HepG2 (cell line): ENCODE measurements around the gene GNG7. TPM values are rescaled to one million over a fixed set of nuclear protein-coding genes. Genes with fewer than 3 reads are reported as not detected.

Experiments
- ARID3A ChIP-seq: IDR thresholded peaks from 2 replicates; pipeline ENCODE4 v1.6.1; 2012; ENCODE audit warnings: low read depth, low read length, improper control_type of control experiment
- CBFB ChIP-seq: sonication (generic); formaldehyde crosslinking; IDR thresholded peaks from 2 replicates; pipeline ENCODE4 v1.4.0; 2020; ENCODE audit warnings: missing genetic modification reagents
- CREB1 ChIP-seq, 2 experiments: fragments of 450-650 bp in 1 of 2; IDR thresholded peaks; 2 replicates each; pipeline ENCODE4 v1.6.1; 2016 to 2017; ENCODE audit warnings: control low read depth in 1 of 2, mild to moderate bottlenecking in 1 of 2, missing compliant biosample characterization in 1 of 2, missing genetic modification characterization in 1 of 2
- LCORL ChIP-seq, 2 experiments: fragments of 450-650 bp in 1 of 2; sonication (generic) in 1 of 2; formaldehyde crosslinking in 1 of 2; IDR thresholded peaks; 2 replicates each; pipeline versions ENCODE4 v1.5.0 to v1.6.1; 2017 to 2020; ENCODE audit warnings: antibody characterized with exemption in 1 of 2, missing genetic modification reagents in 1 of 2
- MAF1 ChIP-seq: sonication (generic); formaldehyde crosslinking; IDR thresholded peaks from 2 replicates; pipeline ENCODE4 v1.5.0; 2020; ENCODE audit warnings: missing genetic modification reagents, borderline replicate concordance
- MBNL3 ChIP-seq: fragments of 250-450 bp; sonication (Bioruptor Pico); conservative IDR thresholded peaks from 2 replicates; pipeline ENCODE4 v1.8.0; 2022; ENCODE audit warnings: mild to moderate bottlenecking, inconsistent platforms
- MED8 ChIP-seq: sonication (generic); formaldehyde crosslinking; IDR thresholded peaks from 2 replicates; pipeline ENCODE4 v1.8.1; 2023; ENCODE audit warnings: mild to moderate bottlenecking, missing genetic modification reagents; ENCODE audit not compliant: insufficient replicate concordance
- MXI1 ChIP-seq: IDR thresholded peaks from 3 replicates; pipeline ENCODE4 v1.6.1; 2012; ENCODE audit warnings: low read depth, low read length, inconsistent platforms, borderline replicate concordance
- RNF2 ChIP-seq: fragments of 450-650 bp; conservative IDR thresholded peaks from 2 replicates; pipeline ENCODE4 v1.6.1; 2016; ENCODE audit warnings: low read depth
- SATB2 ChIP-seq: sonication (generic); formaldehyde crosslinking; IDR thresholded peaks from 2 replicates; pipeline ENCODE4 v1.5.0; 2020; ENCODE audit warnings: missing genetic modification reagents
- SKI ChIP-seq: fragments of 450-650 bp; IDR thresholded peaks from one replicate; pipeline ENCODE4 v1.6.1; 2018; ENCODE audit warnings: mild to moderate bottlenecking; ENCODE audit not compliant: partially characterized antibody
- STAG1 ChIP-seq: sonication (generic); formaldehyde crosslinking; IDR thresholded peaks from 2 replicates; pipeline ENCODE4 v1.4.0; 2020; ENCODE audit warnings: missing genetic modification reagents
- SYNCRIP ChIP-seq: fragments of 200-400 bp; formaldehyde crosslinking; IDR thresholded peaks from 2 replicates; pipeline ENCODE4 v1.6.1; 2018; ENCODE audit warnings: mild to moderate bottlenecking, low read depth, low read length; ENCODE audit not compliant: insufficient read depth
- ZNF143 ChIP-seq: sonication (generic); formaldehyde crosslinking; IDR thresholded peaks from 2 replicates; pipeline ENCODE4 v1.4.0; 2020; ENCODE audit warnings: missing genetic modification reagents
- ZNF367 ChIP-seq: sonication (generic); formaldehyde crosslinking; IDR thresholded peaks from 2 replicates; pipeline ENCODE4 v1.4.0; 2020; ENCODE audit warnings: missing genetic modification reagents, borderline replicate concordance
- ZNF629 ChIP-seq: sonication (generic); formaldehyde crosslinking; conservative IDR thresholded peaks from 2 replicates; pipeline ENCODE4 v1.5.0; 2020; ENCODE audit warnings: missing genetic modification reagents
- ZNF703 ChIP-seq: sonication (generic); formaldehyde crosslinking; IDR thresholded peaks from 2 replicates; pipeline ENCODE4 v1.5.1; 2020; ENCODE audit warnings: missing genetic modification reagents, mild to moderate bottlenecking, moderate library complexity, borderline replicate concordance
- ZNF709 ChIP-seq: sonication (generic); formaldehyde crosslinking; IDR thresholded peaks from 2 replicates; pipeline ENCODE4 v1.5.0; 2020; ENCODE audit warnings: mild to moderate bottlenecking, missing genetic modification reagents
- polyA plus RNA-seq, 8 experiments: library from polyadenylated mRNA; depleted of rRNA in 3 of 8; stranded (reverse) in 7 of 8; unstranded in 1 of 8; fragments of >200 nt; fragmentation: Illumina TruSeq in 4 of 8; extraction: Trizol in 4 of 8; gene quantifications; 2 replicates each; pipeline versions ENCODE4 v1.2.1 to v1.2.3, GENCODE V29; 2011 to 2016; ENCODE audit warnings: low read depth in 4 of 8, missing spikeins in 1 of 8, mixed read lengths in 1 of 8; ENCODE audit not compliant: insufficient read depth in 1 of 8
- total RNA-seq, 5 experiments: library from RNA; depleted of rRNA; stranded (reverse); fragments of >200 nt; fragmentation: Illumina TruSeq; extraction: Trizol; gene quantifications; 2 replicates each; pipeline ENCODE4 v1.2.3, GENCODE V29; 2016; ENCODE audit warnings: low read depth in 1 of 5
- TF ChIP-seq, protein P1 (sequence below): sonication (generic); formaldehyde crosslinking; IDR thresholded peaks from 2 replicates; pipeline ENCODE4 v1.4.0; 2020; ENCODE audit warnings: missing genetic modification reagents
- TF ChIP-seq, protein P2 (sequence below): IDR thresholded peaks from 2 replicates; pipeline ENCODE4 v1.6.1; 2016; ENCODE audit warnings: missing compliant biosample characterization, missing genetic modification reagents, borderline replicate concordance
- TF ChIP-seq, protein P3 (sequence below): IDR thresholded peaks from 2 replicates; pipeline ENCODE4 v1.6.1; 2016; ENCODE audit warnings: mild to moderate bottlenecking
- TF ChIP-seq, protein P4 (sequence below): sonication (generic); formaldehyde crosslinking; IDR thresholded peaks from 2 replicates; pipeline ENCODE4 v1.8.1; 2023; ENCODE audit warnings: mild to moderate bottlenecking, missing genetic modification reagents

The GNG7 gene
- total and polyA plus RNA-seq, 2 of the 13 experiments (the other 11 are each of a cell fraction or from before 2014, with no cell fraction given), result 1.4 to 3.3 TPM

DNA sequence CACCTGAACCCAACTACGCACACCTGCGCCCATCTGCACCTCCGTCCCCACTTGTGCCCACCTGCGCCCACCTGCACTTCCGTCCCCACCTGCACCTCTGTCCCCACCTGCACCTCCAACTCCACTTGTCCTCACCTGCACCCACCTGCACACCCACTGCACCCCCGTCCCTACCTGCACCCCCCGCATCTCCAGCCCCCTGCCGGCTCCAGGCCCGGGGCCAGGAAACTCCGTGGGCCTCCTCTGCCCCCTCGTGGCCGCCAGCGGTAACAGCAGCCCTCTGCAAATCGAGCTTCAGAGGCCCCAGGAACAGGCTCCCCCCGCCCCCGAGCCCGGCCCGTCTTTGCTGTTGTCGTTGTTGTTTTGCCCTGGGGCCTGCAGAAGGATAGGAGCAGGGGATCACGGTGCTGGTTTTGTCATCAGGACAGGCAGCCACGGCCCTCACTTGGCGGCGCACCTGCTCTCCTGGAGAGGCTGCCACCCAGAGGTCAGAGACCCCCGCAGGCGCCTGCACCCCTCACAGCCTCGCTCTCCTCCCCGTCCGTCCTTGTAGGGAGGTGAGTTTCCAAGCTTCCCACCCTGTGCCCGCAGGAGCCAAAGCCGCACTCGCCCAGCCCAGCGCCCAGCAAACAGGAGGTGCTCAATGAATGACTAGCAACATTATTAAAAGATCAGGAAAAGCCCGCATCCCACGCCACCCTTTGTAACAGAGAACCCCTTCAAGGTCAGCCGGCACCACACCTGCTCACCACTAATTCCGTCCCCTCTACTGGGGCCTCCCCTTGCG lies 65.4 kb downstream of the GNG7 start (continued):
- TF ChIP-seq ZNF143 (CRISPR knock-in tag) (no peak), STAG1 (CRISPR knock-in tag) (peak; percentile 71), MXI1 (0 out of 3 replicates have a peak, but pooled peaks have one; percentile 32), CREB1 (IDR thresholded peaks at IDR 0.05) (no peak), CREB1 (CRISPR knock-in tag; IDR thresholded peaks at IDR 0.05) (no peak), MED8 (no peak), CBFB (CRISPR knock-in tag) (no peak), ZNF703 (no peak), MAF1 (CRISPR knock-in tag) (no peak), ZNF367 (CRISPR knock-in tag) (no peak), ZNF709 (no peak), ARID3A (no peak; the same call in 1 of the 2 replicates), ZNF629 (CRISPR knock-in tag) (no peak), MBNL3 (CRISPR knock-in tag) (no peak), SATB2 (CRISPR knock-in tag) (no peak), SYNCRIP (no peak), SKI (peak; percentile 16), RNF2 (no peak), LCORL (IDR thresholded peaks at IDR 0.05) (no peak), LCORL (CRISPR knock-in tag; IDR thresholded peaks at IDR 0.05) (no peak)
- TF ChIP-seq, protein P1, sequence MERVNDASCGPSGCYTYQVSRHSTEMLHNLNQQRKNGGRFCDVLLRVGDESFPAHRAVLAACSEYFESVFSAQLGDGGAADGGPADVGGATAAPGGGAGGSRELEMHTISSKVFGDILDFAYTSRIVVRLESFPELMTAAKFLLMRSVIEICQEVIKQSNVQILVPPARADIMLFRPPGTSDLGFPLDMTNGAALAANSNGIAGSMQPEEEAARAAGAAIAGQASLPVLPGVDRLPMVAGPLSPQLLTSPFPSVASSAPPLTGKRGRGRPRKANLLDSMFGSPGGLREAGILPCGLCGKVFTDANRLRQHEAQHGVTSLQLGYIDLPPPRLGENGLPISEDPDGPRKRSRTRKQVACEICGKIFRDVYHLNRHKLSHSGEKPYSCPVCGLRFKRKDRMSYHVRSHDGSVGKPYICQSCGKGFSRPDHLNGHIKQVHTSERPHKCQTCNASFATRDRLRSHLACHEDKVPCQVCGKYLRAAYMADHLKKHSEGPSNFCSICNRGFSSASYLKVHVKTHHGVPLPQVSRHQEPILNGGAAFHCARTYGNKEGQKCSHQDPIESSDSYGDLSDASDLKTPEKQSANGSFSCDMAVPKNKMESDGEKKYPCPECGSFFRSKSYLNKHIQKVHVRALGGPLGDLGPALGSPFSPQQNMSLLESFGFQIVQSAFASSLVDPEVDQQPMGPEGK (CRISPR knock-in tag), result peak; percentile 77
- TF ChIP-seq, protein P2, sequence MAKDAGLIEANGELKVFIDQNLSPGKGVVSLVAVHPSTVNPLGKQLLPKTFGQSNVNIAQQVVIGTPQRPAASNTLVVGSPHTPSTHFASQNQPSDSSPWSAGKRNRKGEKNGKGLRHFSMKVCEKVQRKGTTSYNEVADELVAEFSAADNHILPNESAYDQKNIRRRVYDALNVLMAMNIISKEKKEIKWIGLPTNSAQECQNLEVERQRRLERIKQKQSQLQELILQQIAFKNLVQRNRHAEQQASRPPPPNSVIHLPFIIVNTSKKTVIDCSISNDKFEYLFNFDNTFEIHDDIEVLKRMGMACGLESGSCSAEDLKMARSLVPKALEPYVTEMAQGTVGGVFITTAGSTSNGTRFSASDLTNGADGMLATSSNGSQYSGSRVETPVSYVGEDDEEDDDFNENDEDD (CRISPR knock-in tag), result no peak
- TF ChIP-seq, protein P3, sequence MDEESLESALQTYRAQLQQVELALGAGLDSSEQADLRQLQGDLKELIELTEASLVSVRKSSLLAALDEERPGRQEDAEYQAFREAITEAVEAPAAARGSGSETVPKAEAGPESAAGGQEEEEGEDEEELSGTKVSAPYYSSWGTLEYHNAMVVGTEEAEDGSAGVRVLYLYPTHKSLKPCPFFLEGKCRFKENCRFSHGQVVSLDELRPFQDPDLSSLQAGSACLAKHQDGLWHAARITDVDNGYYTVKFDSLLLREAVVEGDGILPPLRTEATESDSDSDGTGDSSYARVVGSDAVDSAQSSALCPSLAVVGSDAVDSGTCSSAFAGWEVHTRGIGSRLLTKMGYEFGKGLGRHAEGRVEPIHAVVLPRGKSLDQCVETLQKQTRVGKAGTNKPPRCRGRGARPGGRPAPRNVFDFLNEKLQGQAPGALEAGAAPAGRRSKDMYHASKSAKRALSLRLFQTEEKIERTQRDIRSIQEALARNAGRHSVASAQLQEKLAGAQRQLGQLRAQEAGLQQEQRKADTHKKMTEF, result no peak
- TF ChIP-seq, protein P4, sequence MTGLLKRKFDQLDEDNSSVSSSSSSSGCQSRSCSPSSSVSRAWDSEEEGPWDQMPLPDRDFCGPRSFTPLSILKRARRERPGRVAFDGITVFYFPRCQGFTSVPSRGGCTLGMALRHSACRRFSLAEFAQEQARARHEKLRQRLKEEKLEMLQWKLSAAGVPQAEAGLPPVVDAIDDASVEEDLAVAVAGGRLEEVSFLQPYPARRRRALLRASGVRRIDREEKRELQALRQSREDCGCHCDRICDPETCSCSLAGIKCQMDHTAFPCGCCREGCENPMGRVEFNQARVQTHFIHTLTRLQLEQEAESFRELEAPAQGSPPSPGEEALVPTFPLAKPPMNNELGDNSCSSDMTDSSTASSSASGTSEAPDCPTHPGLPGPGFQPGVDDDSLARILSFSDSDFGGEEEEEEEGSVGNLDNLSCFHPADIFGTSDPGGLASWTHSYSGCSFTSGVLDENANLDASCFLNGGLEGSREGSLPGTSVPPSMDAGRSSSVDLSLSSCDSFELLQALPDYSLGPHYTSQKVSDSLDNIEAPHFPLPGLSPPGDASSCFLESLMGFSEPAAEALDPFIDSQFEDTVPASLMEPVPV (CRISPR knock-in tag), result no peak
